WTC11 (cell line): ENCODE results near the gene SPACA5. TPM values are rescaled to one million over a fixed set of nuclear protein-coding genes. Genes with fewer than 3 reads are reported as not detected.

Experiments
- ATAC-seq: fragments of 200-7000 bp; cut with Tn5 transposase; 2 replicates; pipeline ENCODE4 v1.10.0; 2021; ENCODE audit warnings: mild to moderate bottlenecking, moderate library complexity
- CTCF ChIA-PET: fragments of 300-600 bp; sonication (Branson Sonifier 250); formaldehyde crosslinking; loops from one replicate; lab custom pipeline; 2021; ENCODE audit warnings: antibody characterized with exemption; lab: Charles Lee
- POLR2A ChIA-PET: fragments of 350-600 bp; sonication (Branson Sonifier 250); formaldehyde crosslinking; loops from one replicate; lab custom pipeline; 2021; ENCODE audit warnings: antibody characterized with exemption; lab: Charles Lee
- DNase-seq: peaks from one replicate; pipeline ENCODE4 v3.0.0; 2021; ENCODE audit warnings: low spot score
- H3K27ac Mint-ChIP-seq: 2 replicates; pipeline ENCODE4 v1.8.0; 2021; ENCODE audit warnings: mixed read lengths
- H3K27me3 Mint-ChIP-seq: 2 replicates; pipeline ENCODE4 v1.8.0; 2021; ENCODE audit warnings: low read depth, mild to moderate bottlenecking, moderate library complexity, mixed read lengths
- H3K36me3 Mint-ChIP-seq: 2 replicates; pipeline ENCODE4 v1.8.0; 2021; ENCODE audit warnings: mixed read lengths
- H3K4me1 Mint-ChIP-seq: 2 replicates; pipeline ENCODE4 v1.8.0; 2022; ENCODE audit warnings: mixed read lengths
- H3K4me3 Mint-ChIP-seq: 2 replicates; pipeline ENCODE4 v1.8.0; 2021; ENCODE audit warnings: mild to moderate bottlenecking, moderate library complexity, mixed read lengths
- H3K9me3 Mint-ChIP-seq: 2 replicates; pipeline ENCODE4 v1.8.0; 2021; ENCODE audit warnings: mixed read lengths
- CREB1 ChIP-seq: sonication (generic); formaldehyde crosslinking; IDR thresholded peaks from 2 replicates; pipeline ENCODE4 v1.8.0; 2023; ENCODE audit warnings: mild to moderate bottlenecking, missing genetic modification reagents
- CREM ChIP-seq: sonication (generic); formaldehyde crosslinking; IDR thresholded peaks from 2 replicates; pipeline ENCODE4 v1.8.1; 2022; ENCODE audit warnings: mild to moderate bottlenecking, missing genetic modification reagents, moderate library complexity
- GRHL2 ChIP-seq: fragments of 250-450 bp; sonication (Bioruptor Pico); IDR thresholded peaks from 2 replicates; pipeline ENCODE4 v1.8.0; 2022; ENCODE audit warnings: mild to moderate bottlenecking, moderate library complexity; ENCODE audit not compliant: insufficient replicate concordance, severe bottlenecking
- NFYB ChIP-seq: sonication (generic); formaldehyde crosslinking; conservative IDR thresholded peaks from 2 replicates; pipeline ENCODE4 v1.8.0; 2022; ENCODE audit warnings: low read depth, missing genetic modification reagents
- ZNF416 ChIP-seq: fragments of 250-450 bp; sonication (Bioruptor Pico); IDR thresholded peaks from 2 replicates; pipeline ENCODE4 v1.9.0; 2021; ENCODE audit warnings: mild to moderate bottlenecking, inconsistent platforms
- total RNA-seq: library from RNA; stranded (reverse); gene quantifications from 3 replicates; pipeline ENCODE4 v1.2.3, GENCODE V29; 2021
- TF ChIP-seq, protein P1 (sequence below): sonication (generic); formaldehyde crosslinking; IDR thresholded peaks from 2 replicates; pipeline ENCODE4 v1.8.0; 2023; ENCODE audit warnings: mild to moderate bottlenecking, missing genetic modification reagents

Gene SPACA5
- total RNA-seq, 1 experiment from 2014 or later = not detected

DNA sequence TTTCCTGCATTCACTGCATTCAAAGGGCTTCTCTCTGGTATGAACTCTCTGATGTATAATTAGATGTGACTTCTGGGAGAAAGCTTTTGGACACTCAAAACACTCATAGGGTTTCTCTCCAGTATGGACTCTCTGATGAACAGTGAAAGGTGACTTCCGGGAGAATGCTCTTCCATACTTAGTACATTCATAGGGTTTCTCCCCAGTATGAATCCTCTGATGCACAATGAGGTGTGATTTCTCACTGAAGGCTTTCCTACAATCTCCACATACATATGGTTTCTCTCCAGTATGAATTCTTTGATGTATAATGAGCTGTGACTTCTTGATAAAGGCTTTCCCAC is 52.5 kb downstream of the SPACA5 start:
- ATAC-seq = no peak
- no peak for TF ChIP-seq ZNF416 (CRISPR knock-in tag)
- no peak for TF ChIP-seq NFYB (CRISPR knock-in tag)
- no peak for TF ChIP-seq CREM (CRISPR knock-in tag)
- TF ChIP-seq, protein P1, sequence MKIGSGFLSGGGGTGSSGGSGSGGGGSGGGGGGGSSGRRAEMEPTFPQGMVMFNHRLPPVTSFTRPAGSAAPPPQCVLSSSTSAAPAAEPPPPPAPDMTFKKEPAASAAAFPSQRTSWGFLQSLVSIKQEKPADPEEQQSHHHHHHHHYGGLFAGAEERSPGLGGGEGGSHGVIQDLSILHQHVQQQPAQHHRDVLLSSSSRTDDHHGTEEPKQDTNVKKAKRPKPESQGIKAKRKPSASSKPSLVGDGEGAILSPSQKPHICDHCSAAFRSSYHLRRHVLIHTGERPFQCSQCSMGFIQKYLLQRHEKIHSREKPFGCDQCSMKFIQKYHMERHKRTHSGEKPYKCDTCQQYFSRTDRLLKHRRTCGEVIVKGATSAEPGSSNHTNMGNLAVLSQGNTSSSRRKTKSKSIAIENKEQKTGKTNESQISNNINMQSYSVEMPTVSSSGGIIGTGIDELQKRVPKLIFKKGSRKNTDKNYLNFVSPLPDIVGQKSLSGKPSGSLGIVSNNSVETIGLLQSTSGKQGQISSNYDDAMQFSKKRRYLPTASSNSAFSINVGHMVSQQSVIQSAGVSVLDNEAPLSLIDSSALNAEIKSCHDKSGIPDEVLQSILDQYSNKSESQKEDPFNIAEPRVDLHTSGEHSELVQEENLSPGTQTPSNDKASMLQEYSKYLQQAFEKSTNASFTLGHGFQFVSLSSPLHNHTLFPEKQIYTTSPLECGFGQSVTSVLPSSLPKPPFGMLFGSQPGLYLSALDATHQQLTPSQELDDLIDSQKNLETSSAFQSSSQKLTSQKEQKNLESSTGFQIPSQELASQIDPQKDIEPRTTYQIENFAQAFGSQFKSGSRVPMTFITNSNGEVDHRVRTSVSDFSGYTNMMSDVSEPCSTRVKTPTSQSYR (CRISPR knock-in tag) = no peak
- no peak for TF ChIP-seq CREB1 (CRISPR knock-in tag)
- no peak for TF ChIP-seq GRHL2 (CRISPR knock-in tag)
- Mint-ChIP-seq H3K27me3 (no peaks in the 10 kb centered on the region), H3K9me3 (peaks cover 14% of the 10 kb centered on the region), H3K36me3 (peaks cover 32% of the 10 kb centered on the region), H3K4me1 (no peaks in the 10 kb centered on the region), H3K4me3 (no peak overlapping the region), H3K27ac (no peak overlapping the region)
- POLR2A ChIA-PET = no interaction called here
- no peak for DNase-seq
- CTCF ChIA-PET = no interaction called here

Other genes starting within 250 kb of the SPACA5 start
- gene ZNF81, start 170.1 kb upstream of the SPACA5 start, total RNA-seq = 8.9 to 12.0 TPM (median 11.9 TPM) in 3 replicates
- gene ZNF182, start 3.0 kb upstream of the SPACA5 start, total RNA-seq = 6.2 to 8.6 TPM (median 8.1 TPM) in 3 replicates
- gene ZNF630, start 64.7 kb downstream of the SPACA5 start, total RNA-seq = 1.3 to 2.1 TPM (median 1.9 TPM) in 3 replicates
- not detected in 3 replicates for gene SPACA5B, start 123.6 kb downstream of the SPACA5 start, total RNA-seq
- gene SSX5, start 189.8 kb downstream of the SPACA5 start, total RNA-seq = not detected in 3 replicates
- gene SSX1, start 248.4 kb downstream of the SPACA5 start, total RNA-seq = 0.34 TPM in 1 of 3 replicates, not detected in the others